Activated CD8-positive, alpha-beta T cell treated with anti-CD3 and anti-CD28 coated beads for 36 hours (primary cell): ENCODE results near the gene PTPRD. TPM values are rescaled to one million over a fixed set of nuclear protein-coding genes. Genes with fewer than 3 reads are reported as not detected.

Experiments used
- ATAC-seq: fragments of 200-7000 bp; cut with Tn5 transposase; one replicate; pipeline ENCODE4 v1.10.0; 2021; ENCODE audit warnings: mild to moderate bottlenecking, moderate library complexity
- CTCF ChIA-PET: fragments of 350-600 bp; sonication (Branson Sonifier 250); formaldehyde crosslinking; loops from one replicate; lab custom pipeline; 2021; ENCODE audit warnings: antibody characterized with exemption; lab: Charles Lee
- POLR2A ChIA-PET: fragments of 350-600 bp; sonication (Branson Sonifier 250); formaldehyde crosslinking; loops from one replicate; lab custom pipeline; 2021; ENCODE audit warnings: antibody characterized with exemption; lab: Charles Lee
- DNase-seq: peaks from one replicate; pipeline ENCODE4 v3.0.0-alpha.2; 2020
- H3K27ac Mint-ChIP-seq: one replicate; pipeline ENCODE4 v1.8.0; 2021; ENCODE audit warnings: mild to moderate bottlenecking, mixed read lengths
- H3K27me3 Mint-ChIP-seq: one replicate; pipeline ENCODE4 v1.8.0; 2021; ENCODE audit warnings: mixed read lengths
- H3K36me3 Mint-ChIP-seq: one replicate; pipeline ENCODE4 v1.8.0; 2021; ENCODE audit warnings: low read depth, mixed read lengths
- H3K4me1 Mint-ChIP-seq: one replicate; pipeline ENCODE4 v1.8.0; 2021; ENCODE audit warnings: low read depth, mixed read lengths
- H3K4me3 Mint-ChIP-seq: one replicate; pipeline ENCODE4 v1.8.0; 2021; ENCODE audit warnings: mild to moderate bottlenecking, moderate library complexity, mixed read lengths
- H3K9me3 Mint-ChIP-seq: one replicate; pipeline ENCODE4 v1.8.0; 2021; ENCODE audit warnings: mixed read lengths
- CTCF ChIP-seq: fragments of 200-600 bp; IDR thresholded peaks from one replicate; pipeline ENCODE4 v1.8.0; 2022; ENCODE audit warnings: antibody characterized with exemption, mild to moderate bottlenecking
- intact Hi-C: fragments of 100-400 bp; cut with micrococcal nuclease; formaldehyde crosslinking; loops from one replicate; pipeline ENCODE4 v1.10.0; 2022
- total RNA-seq, 2 experiments: library from RNA; stranded (reverse); gene quantifications; one replicate each; pipeline ENCODE4 v1.2.3, GENCODE V29; 2021

Gene PTPRD
- total RNA-seq, 2 experiments from 2014 or later: not detected

- TF ChIP-seq CTCF: no peak
- Mint-ChIP-seq H3K4me3 (no peak overlapping the region), H3K9me3 (no peaks in the 10 kb centered on the region), H3K4me1 (no peaks in the 10 kb centered on the region), H3K36me3 (no peaks in the 10 kb centered on the region), H3K27ac (no peak overlapping the region), H3K27me3 (peaks cover 3% of the 10 kb centered on the region)
- ChIA-PET CTCF (no interaction called here), POLR2A (no interaction called here)
- DNase-seq (no peak), ATAC-seq (no peak)
- intact Hi-C loops: no loop called here
Observed at GRCh38 chr9:8392866-8393265, 2219.9 kb downstream of the PTPRD start.

- CTCF ChIA-PET: no interaction called here
- peaks cover 3% of the 10 kb centered on the region for H3K27me3 Mint-ChIP-seq
- no peak for ATAC-seq
Observed at GRCh38 chr9:8391566-8391965, 2221.2 kb downstream of the PTPRD start.

GRCh38 chr9:8391132-8391531 lies 2221.7 kb downstream of the PTPRD start:
- peaks cover 3% of the 10 kb centered on the region for H3K27me3 Mint-ChIP-seq
- H3K9me3 Mint-ChIP-seq: no peaks in the 10 kb centered on the region
- ATAC-seq (no peak), DNase-seq (no peak)
- ChIA-PET CTCF (no interaction called here), POLR2A (no interaction called here)
- TF ChIP-seq CTCF: no peak
- no peaks in the 10 kb centered on the region for H3K36me3 Mint-ChIP-seq
- no peak overlapping the region for H3K4me3 Mint-ChIP-seq
- intact Hi-C loops: no loop called here
- H3K4me1 Mint-ChIP-seq: no peaks in the 10 kb centered on the region
- no peak overlapping the region for H3K27ac Mint-ChIP-seq

More at GRCh38 chr9:8391566-8391965, 2221.2 kb downstream of the PTPRD start:
- POLR2A ChIA-PET: no interaction called here
- Mint-ChIP-seq H3K27ac (no peak overlapping the region), H3K4me3 (no peak overlapping the region), H3K36me3 (no peaks in the 10 kb centered on the region), H3K4me1 (no peaks in the 10 kb centered on the region), H3K9me3 (no peaks in the 10 kb centered on the region)
- no peak for TF ChIP-seq CTCF
- intact Hi-C loops: no loop called here
- DNase-seq: no peak

- Mint-ChIP-seq H3K4me3 (no peak overlapping the region), H3K27ac (no peak overlapping the region), H3K9me3 (no peaks in the 10 kb centered on the region), H3K36me3 (no peaks in the 10 kb centered on the region), H3K4me1 (no peaks in the 10 kb centered on the region), H3K27me3 (peaks cover 3% of the 10 kb centered on the region)
- POLR2A ChIA-PET: no interaction called here
- DNase-seq (no peak), ATAC-seq (no peak)
- no peak for TF ChIP-seq CTCF
- intact Hi-C loops: no loop called here
- CTCF ChIA-PET: no interaction called here
Observed at GRCh38 chr9:8390571-8390970, 2222.2 kb downstream of the PTPRD start.

GRCh38 chr9:8389531-8389930 lies 2223.3 kb downstream of the PTPRD start:
- ChIA-PET CTCF (no interaction called here), POLR2A (no interaction called here)
- peaks cover 3% of the 10 kb centered on the region for H3K27me3 Mint-ChIP-seq
- no peak for DNase-seq
- H3K9me3 Mint-ChIP-seq: no peaks in the 10 kb centered on the region
- ATAC-seq: no peak
- no peaks in the 10 kb centered on the region for H3K36me3 Mint-ChIP-seq
- intact Hi-C loops: no loop called here
- no peak overlapping the region for H3K27ac Mint-ChIP-seq
- H3K4me1 Mint-ChIP-seq: no peaks in the 10 kb centered on the region
- no peak for TF ChIP-seq CTCF
- no peak overlapping the region for H3K4me3 Mint-ChIP-seq
